Measurements from ENCODE around the gene CA12. TPM values are rescaled to one million over a fixed set of nuclear protein-coding genes. Genes with fewer than 3 reads are reported as not detected.

The CA12 gene
- total RNA-seq, 3 donors from 2014 or later: 11.7 to 64.5 (median 61.9) TPM

DNA sequence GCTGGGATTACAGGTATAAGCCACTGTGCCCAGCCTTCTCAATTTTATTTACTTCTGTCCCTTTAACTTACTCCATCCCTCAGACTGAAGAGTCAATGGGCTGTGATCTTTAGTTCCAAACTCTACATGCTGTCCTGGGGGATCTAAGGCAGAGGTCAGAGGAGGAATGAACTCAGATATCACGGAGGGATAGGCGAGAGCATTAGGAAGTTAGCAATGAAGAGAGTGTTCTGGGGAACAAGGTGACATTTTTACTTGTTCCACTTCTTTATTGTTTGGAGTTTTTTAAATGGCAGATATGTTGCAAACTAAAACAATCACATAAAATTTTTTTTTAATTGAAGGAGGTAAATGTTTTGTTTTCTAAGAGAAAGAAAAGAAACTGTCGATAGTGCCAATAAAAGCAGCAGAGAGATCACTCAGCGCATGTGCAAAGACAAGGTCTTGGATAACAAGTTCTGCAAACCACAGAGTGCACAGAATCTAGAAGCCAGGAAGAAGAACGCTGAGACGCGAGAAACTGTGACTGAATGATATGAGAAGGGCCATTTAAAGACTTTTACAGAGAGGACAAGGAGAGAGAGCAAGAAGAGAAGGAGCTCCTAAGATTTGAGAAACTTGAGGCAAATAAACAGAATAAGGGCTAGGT, 10.8 kb upstream of the CA12 start:
- H3K36me3 ChIP-seq: no peaks in the 10 kb centered on the region
- DNase-seq (ENCODE audit: low spot score in 2 of 2): no peak
- H3K4me1 ChIP-seq: no peaks in the 10 kb centered on the region
- H3K4me3 ChIP-seq: no peak overlapping the region
- TF ChIP-seq, protein P1, sequence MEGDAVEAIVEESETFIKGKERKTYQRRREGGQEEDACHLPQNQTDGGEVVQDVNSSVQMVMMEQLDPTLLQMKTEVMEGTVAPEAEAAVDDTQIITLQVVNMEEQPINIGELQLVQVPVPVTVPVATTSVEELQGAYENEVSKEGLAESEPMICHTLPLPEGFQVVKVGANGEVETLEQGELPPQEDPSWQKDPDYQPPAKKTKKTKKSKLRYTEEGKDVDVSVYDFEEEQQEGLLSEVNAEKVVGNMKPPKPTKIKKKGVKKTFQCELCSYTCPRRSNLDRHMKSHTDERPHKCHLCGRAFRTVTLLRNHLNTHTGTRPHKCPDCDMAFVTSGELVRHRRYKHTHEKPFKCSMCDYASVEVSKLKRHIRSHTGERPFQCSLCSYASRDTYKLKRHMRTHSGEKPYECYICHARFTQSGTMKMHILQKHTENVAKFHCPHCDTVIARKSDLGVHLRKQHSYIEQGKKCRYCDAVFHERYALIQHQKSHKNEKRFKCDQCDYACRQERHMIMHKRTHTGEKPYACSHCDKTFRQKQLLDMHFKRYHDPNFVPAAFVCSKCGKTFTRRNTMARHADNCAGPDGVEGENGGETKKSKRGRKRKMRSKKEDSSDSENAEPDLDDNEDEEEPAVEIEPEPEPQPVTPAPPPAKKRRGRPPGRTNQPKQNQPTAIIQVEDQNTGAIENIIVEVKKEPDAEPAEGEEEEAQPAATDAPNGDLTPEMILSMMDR (IDR thresholded peaks at IDR 0.05): no peak
- TF ChIP-seq POLR2AphosphoS5 (IDR thresholded peaks at IDR 0.05) (no peak), POLR2A (IDR thresholded peaks at IDR 0.05) (no peak)
- H3K27ac ChIP-seq: peak overlapping the region; percentile 56 to 57
- intact Hi-C loops (cut with DNase I; ENCODE audit: low total_unique reads): no loop called here
- no peaks in the 10 kb centered on the region for H3K9me3 ChIP-seq
- no peaks in the 10 kb centered on the region for H3K27me3 ChIP-seq

DNA sequence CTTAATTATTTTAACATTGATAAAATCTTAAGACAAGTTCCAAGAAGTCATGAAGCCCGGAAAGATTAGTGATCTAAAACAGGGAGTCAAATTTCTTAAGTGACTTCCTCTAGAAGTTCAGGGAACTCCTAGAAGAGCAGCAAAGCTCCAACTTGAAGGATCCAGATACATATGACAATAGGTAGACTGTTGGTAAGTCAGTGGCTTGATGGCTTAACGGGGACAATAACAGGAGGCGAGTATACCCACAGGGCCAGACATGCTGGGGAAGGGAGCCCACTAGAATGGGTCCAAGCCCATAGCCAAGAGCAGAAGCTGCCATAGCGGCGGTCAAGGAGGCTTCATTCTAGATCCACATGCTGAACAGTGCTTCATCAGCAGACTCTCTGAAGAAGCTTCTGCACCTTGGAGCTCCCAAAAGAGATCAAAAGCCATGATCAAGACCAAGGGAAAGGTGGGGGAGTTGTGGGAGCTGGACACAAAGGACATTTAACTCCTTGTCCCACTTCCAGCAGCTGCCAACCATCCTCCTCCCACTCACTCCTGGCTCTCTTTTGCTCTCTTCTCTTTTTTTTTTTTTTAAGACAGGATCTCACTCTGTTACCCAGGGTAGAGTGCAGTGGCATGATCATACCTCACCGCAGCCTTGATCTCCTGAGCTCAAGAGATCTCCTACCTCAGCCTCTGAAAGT, 10.2 kb upstream of the CA12 start:
- intact Hi-C loops (cut with DNase I; ENCODE audit: low total_unique reads): no loop called here
- no peak overlapping the region for H3K4me3 ChIP-seq
- DNase-seq (ENCODE audit: low spot score in 2 of 2): no peak
- H3K27me3 ChIP-seq: no peaks in the 10 kb centered on the region
- no peaks in the 10 kb centered on the region for H3K36me3 ChIP-seq
- no peak for TF ChIP-seq POLR2A (IDR thresholded peaks at IDR 0.05)
- TF ChIP-seq POLR2AphosphoS5 (IDR thresholded peaks at IDR 0.05): no peak
- TF ChIP-seq, protein P1 (IDR thresholded peaks at IDR 0.05): no peak
- H3K9me3 ChIP-seq: no peaks in the 10 kb centered on the region
- peak overlapping the region; percentile 41 to 57 for H3K27ac ChIP-seq
- no peaks in the 10 kb centered on the region for H3K4me1 ChIP-seq

DNA sequence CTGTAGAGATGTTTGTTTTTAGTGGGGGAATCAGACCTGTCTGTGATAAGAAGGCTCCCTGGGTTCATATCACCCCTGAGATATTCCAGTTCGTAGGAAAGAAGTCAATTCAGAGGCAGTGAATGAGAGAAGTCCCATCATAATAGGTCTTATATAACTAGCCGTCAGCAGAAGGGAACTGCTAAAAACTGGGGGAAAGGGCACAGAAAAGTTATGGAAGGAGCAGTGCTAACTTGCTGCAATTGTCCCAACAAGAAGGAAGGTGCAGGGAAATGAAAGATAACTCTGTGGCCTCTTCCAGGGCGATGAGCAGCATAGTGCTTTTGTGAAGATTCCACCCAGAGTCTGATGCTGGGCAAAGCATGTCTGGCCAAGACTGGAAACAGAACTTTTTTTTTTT, 9.0 kb upstream of the CA12 start:
- TF ChIP-seq POLR2A (IDR thresholded peaks at IDR 0.05): no peak
- TF ChIP-seq, protein P1 (IDR thresholded peaks at IDR 0.05): no peak
- TF ChIP-seq POLR2AphosphoS5 (IDR thresholded peaks at IDR 0.05): no peak
- H3K27ac ChIP-seq: peak overlapping the region; percentile 48 to 54
- DNase-seq (ENCODE audit: low spot score in 2 of 2): no peak
- no peaks in the 10 kb centered on the region for H3K9me3 ChIP-seq
- H3K27me3 ChIP-seq: no peaks in the 10 kb centered on the region
- H3K4me1 ChIP-seq: no peaks in the 10 kb centered on the region
- no peak overlapping the region for H3K4me3 ChIP-seq
- H3K36me3 ChIP-seq: no peaks in the 10 kb centered on the region
- intact Hi-C loops (cut with DNase I; ENCODE audit: low total_unique reads): no loop called here

DNA sequence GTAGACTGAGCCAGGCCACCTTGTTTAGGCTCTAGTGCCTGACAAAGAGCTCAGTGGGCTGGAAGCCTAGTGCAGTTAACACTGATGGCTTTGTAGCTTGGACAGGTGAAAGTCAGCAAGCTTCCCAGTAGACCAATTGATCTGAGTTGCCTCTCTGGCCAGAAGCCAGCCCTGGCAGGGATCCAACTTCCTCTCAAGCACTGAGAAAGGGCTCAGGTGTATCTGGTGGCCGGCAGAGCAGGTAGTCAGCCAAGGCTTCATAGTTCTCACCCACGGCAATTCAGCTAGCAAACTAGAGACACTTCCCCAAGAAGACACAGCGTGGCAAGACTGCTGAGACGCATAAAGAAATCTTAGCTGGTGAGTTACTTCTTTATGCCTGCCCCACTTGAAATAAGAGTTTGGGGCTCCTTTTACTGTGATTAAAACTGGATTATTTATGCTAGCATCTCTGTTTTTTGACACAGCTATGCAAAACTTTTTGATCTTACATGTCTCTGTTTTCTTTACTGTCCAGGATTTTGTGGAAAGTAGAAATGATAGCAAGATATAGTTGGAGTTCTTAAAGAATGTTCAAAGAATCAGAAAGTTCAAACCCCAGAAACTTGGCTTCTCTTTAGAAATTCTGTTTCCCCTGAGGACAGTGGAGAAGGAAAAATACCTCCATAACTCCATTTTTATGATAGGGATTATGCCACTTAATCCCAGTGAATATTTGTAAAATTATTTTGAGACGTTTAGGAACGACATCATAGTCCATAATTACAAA, 8.4 kb upstream of the CA12 start:
- intact Hi-C loops (cut with DNase I; ENCODE audit: low total_unique reads): no loop called here
- peak; percentile 83 to 89 for DNase-seq (ENCODE audit: low spot score in 2 of 2)

More for the DNA sequence above, 8.4 kb upstream of the CA12 start:
- Histone ChIP-seq H3K27ac (peak overlapping the region; percentile 48 to 54), H3K9me3 (no peaks in the 10 kb centered on the region), H3K4me1 (no peaks in the 10 kb centered on the region), H3K36me3 (no peaks in the 10 kb centered on the region), H3K4me3 (no peak overlapping the region), H3K27me3 (no peaks in the 10 kb centered on the region)
- TF ChIP-seq, protein P1 (IDR thresholded peaks at IDR 0.05): no peak
- TF ChIP-seq POLR2AphosphoS5 (IDR thresholded peaks at IDR 0.05): peak in 2 of 3 donors; percentile 18 to 23
